Vagina (tissue), 2 donors: ENCODE measurements around the gene SDHAF3.

Source experiments
- CTCF ChIP-seq, 3 experiments: fragments of 450-650 bp in 2 of 3; fragments of 200-600 bp in 1 of 3; sonication (generic) in 1 of 3; IDR thresholded peaks; one replicate each; pipeline ENCODE4 v1.5.1; 2017 to 2019; ENCODE audit warnings: antibody characterized with exemption in 3 of 3, mild to moderate bottlenecking in 2 of 3, moderate library complexity in 2 of 3
- POLR2A ChIP-seq, 2 donors: fragments of 450-650 bp; IDR thresholded peaks; one replicate each; pipeline ENCODE4 v1.6.1; 2017; ENCODE audit warnings: antibody characterized with exemption in 2 of 2, mild to moderate bottlenecking in 2 of 2, moderate library complexity in 2 of 2
- POLR2AphosphoS5 ChIP-seq, 2 donors: sonication (generic); formaldehyde crosslinking; IDR thresholded peaks; one replicate each; pipeline ENCODE4 v1.9.0; 2017; ENCODE audit warnings: antibody characterized with exemption in 2 of 2, mild to moderate bottlenecking in 2 of 2, low read depth in 1 of 2; ENCODE audit not compliant: insufficient read depth in 1 of 2

DNA sequence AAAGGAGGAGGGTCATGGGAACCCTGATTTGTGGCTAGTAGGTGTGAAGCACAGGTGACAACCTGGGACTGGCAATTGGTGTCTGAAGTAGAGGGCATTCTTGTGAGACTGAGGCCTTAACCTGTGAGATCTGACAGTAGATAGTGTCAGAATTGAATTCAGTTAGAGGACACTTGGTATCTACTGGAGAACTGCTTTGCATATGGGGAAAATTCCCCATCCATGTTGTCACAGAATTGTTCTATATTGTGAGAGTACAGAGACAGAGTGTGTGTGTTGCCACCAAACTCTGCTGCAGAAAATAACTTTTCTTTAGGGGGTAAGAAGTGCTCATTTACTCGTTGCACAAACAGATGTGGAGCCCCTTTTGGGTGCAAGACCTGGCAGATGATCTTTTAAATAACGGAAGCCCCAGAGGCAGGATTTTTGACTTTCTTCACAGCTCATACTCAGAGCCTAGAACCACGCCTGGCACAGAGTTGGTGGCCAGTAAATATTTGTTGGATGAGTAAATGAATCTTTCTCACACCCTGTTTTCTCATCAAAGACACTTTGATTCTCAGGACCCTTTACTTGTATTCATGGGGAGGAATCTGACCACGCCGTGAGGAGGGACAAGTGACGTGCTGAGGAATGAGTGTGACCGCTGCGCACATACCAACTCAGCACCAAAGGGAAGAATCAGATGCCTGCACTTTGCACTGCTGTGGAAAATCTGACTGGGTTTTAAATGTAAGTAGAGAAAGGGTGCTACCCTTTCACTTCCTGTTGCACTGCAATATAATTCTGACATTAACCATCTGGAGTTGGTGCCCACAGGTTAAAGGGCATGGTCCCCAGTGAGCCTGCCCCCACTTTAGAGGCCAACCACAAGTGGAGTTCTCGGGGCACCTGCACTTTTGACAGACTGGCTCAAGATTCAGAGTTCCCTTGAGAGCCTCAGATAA lies 39.2 kb upstream of the SDHAF3 start:
- TF ChIP-seq CTCF (IDR thresholded peaks at IDR 0.05): no peak
- no peak for TF ChIP-seq POLR2AphosphoS5 (IDR thresholded peaks at IDR 0.05; ENCODE audit: insufficient read depth in 1 of 2, low read depth in 1 of 2)
- no peak for TF ChIP-seq POLR2A (IDR thresholded peaks at IDR 0.05)
